Stimulated activated CD4-positive, alpha-beta T cell treated with anti-CD3 and anti-CD28 coated beads, Interleukin-12 subunit alpha, Interleukin-12 subunit beta, amount 100 ng/mL, for 24 hours (primary cell): Measurements from ENCODE around the gene C1orf210.

ENCODE experiments used
- DNase-seq, 2 experiments: peaks; one replicate each; pipeline ENCODE4 v3.0.0-alpha.2; 2020; ENCODE audit warnings: low read depth in 2 of 2

The C1orf210 gene

GRCh38 chr1:43312663-43313515 is 27.5 kb upstream of the C1orf210 start:
- no peak for DNase-seq

GRCh38 chr1:43312212-43312623 is 26.8 kb upstream of the C1orf210 start:
- no peak for DNase-seq

GRCh38 chr1:43311521-43311920 is 26.1 kb upstream of the C1orf210 start:
- DNase-seq, result no peak

DNA sequence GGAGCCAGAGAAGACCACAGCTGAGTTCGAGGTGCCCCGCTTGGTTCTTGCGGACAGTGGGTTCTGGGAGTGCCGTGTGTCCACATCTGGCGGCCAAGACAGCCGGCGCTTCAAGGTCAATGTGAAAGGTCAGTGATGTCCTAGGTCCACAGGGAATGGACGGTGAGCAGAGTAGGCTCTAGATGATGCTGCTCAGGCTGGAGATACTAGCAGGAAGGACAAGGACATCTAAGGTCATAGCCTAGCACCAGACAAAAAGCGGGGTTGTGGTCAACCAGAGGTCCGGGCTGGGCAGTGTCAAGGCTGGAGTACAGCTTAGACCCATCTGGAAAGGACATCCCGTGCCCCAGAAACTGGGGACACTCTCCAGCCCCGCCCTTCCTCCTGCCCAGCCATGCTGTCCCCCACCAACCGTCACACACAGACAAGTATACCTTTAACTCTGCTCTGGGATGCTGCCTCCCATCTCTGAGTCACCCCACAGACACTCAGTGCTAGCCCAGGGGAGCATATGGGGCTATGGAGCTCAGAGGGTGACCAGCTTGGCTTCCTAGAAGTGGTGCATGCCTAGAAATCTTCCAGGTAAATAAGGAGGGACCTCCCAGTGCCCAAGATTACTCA is 24.1 kb upstream of the C1orf210 start:
- DNase-seq, result no peak

- no peak for DNase-seq
Measured at GRCh38 chr1:43308635-43309404, 23.4 kb upstream of the C1orf210 start.

DNA sequence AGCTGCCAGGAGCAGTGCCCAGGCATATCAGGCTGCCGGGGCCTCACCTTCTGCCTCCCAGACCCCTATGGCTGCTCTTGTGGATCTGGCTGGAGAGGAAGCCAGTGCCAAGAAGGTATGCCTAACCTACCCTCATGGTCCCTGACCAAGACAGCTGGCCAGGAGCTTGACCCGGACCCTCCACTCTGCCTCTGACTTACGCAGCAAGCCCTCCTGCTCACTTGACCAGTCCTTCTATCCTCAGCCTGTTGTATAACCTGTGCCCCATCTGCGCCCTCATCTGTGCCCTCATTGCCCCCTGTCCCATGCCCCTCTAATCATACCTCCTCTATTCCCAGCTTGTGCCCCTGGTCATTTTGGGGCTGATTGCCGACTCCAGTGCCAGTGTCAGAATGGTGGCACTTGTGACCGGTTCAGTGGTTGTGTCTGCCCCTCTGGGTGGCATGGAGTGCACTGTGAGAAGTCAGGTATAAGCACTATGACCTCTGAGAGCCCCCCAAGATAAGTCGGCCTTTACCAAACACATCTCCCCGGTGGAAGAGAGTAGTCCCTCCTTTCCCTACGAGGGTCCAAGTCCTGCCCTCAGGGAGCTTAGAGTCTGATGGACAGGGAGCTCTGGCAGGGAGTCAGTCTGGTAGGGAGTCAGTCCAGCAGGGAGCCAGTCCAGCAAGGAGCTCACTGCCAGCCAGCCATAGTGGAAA is 22.2 kb upstream of the C1orf210 start:
- no peak for DNase-seq

DNA sequence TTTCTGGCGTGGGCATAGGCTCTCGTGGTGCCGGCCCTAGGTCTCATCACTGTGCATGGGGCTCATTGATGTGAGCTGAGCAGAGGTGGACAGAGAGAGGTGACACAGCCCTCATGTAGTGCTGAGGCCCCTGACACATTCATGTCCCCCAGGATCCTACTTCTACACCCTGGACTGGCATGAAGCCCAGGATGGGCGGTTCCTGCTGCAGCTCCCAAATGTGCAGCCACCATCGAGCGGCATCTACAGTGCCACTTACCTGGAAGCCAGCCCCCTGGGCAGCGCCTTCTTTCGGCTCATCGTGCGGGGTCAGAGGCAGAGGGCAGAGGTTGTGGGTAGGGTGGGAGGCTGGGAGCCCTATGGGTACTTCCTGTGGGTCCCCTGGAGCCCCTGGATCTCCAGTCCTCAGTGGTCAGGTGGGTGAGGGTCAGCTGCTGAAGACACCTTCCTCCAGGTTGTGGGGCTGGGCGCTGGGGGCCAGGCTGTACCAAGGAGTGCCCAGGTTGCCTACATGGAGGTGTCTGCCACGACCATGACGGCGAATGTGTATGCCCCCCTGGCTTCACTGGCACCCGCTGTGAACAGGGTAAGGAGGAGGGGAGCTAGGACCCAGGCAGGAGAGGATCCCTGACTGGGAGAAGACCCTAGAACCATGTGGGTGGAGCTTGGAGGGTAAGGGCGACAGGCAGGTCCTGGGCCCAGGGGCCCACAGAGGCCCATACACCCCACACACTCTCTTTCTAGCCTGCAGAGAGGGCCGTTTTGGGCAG is 21.5 kb upstream of the C1orf210 start:
- DNase-seq, result no peak

- DNase-seq, result no peak
Measured at GRCh38 chr1:43305926-43306687, 20.7 kb upstream of the C1orf210 start.

GRCh38 chr1:43305461-43305860 is 20.1 kb upstream of the C1orf210 start:
- no peak for DNase-seq

GRCh38 chr1:43304771-43305300 is 19.5 kb upstream of the C1orf210 start:
- no peak for DNase-seq

- DNase-seq, result no peak
Measured at GRCh38 chr1:43304314-43304681, 18.9 kb upstream of the C1orf210 start.

DNA sequence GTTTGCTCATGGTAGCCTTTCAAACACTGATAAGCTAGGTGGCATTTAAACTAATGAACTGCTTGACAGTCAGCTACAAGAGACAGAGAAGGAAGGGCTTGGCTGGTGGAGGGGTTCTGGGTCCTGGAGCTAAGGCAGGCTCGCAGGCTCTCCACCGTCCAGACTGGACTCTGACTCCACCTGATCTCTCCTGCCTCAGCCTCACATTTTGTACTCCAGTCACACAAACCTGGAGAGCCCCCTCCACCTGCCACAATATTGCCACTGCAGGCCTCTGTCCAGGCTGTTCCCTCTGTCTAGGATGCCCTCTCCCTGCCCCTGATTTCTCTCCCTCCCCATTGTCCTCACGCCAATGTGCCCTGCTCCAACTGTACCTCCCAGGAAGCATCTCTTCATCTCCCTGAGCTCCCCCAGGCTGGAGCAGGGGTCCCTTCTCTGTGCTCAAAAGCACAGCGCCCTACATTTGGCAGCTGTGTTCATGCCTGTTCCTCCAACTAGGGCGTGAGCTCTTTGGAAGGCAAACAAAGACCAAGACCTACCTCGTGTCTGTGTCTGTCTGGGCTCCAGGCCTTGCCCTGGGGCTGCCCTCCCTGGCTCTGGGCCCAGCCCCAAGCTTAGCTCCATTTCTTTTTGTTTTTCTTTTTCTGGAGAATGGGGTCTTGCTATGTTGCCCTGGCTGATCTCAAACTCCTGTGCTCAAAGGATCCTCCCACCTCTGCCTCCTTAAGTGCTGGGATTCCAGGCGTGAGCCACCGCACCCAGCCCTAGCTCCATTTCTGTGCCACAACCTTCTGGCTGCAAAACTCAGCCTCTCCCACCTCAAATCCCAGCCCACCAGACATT is 18.3 kb upstream of the C1orf210 start:
- DNase-seq, result no peak

GRCh38 chr1:43302721-43303470 is 17.5 kb upstream of the C1orf210 start:
- no peak for DNase-seq

GRCh38 chr1:43302201-43302600 is 16.8 kb upstream of the C1orf210 start:
- no peak for DNase-seq

DNA sequence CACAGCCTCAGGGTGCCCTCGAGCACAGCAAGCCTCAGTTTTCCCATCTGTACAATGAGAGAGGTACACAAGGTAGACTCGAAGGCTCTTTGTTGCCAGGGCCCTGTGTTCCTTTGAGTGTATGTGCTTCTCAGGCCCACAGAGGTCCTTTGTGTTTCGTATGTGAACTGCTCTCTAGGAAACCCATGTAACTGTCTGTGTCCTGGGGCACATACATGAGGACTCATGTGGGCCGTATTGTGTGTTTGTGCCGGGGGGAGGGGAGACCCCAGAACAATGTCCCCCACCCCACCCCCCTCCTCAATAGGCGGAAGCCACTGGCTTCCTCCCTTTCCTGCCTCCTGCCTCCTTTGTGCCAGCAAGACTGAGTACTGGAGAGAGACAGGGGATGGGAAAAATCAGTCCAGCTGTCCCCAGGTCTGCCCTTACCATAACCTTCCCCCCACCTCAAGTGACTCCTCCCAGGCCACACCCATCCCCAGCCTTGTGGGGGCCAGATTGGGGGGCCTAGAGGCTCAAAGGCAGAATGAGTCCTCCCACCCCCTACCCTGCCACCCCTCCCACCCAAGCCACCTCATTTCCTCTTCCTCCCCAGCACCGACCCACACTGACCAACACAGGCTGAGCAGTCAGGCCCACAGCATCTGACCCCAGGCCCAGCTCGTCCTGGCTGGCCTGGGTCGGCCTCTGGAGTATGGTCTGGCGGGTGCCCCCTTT is 15.2 kb upstream of the C1orf210 start, which contains the start of gene TIE1:
Gene TIE1 (plus strand): TSS at position 605 of the 717 bp plus-strand sequence. CDS start 90 bp downstream, at position 695.
- DNase-seq, result no peak

DNA sequence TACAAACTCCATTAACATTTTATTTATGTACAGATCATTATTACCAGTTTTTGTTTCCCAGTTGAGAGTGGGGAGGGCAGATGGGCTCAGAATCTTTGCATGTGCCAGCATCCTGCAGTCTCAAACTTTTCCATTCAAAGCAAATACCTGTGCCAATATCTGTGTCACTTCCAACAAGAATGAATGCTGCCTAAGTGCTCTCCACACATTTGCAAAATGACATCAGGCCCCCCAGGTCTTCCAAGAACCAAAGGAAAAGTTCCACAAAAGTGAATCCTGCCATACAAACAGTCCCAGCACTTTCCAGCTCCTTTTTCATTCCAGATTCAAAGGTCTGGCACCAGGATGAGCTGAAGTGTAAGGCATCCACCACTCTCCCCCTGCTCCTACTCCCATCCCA is 13.7 kb upstream of the C1orf210 start:
- no peak for DNase-seq

DNA sequence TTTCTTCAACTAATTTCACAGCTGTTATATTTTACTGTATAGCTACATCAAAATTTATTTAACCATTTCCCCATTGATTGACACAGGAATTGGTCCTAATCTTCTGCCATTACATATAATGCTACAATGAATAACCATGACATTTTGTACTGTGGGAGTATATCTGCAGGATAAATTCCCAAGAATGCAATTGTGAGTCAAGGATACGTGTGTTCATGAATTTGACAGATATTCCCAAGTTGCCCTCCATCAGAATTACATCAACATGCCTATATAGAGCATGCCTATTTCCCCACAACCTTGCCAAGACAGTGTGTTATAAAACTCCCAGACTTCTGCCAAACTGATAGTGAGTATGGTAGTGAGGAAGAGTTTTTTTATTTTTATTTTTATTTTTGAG is 12.7 kb upstream of the C1orf210 start:
- no peak for DNase-seq

DNA sequence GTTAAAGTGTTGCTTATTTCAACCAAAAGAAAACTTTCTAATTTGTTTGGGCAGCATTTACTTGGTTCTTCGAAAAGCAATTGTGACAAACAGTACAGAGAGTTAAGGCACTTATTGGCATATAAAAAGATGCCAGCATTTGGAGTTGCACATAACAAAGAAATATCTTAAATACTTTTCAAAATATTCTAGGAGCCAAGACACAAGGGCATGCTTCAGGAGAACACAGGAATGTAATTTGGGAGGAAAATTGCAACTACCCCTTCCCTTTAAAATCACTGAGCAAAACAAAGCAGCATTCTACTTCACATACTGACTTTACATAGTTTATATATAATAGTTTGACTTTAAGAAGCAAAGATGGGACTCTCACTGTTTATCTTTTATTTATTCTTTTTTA is 10.8 kb upstream of the C1orf210 start:
- no peak for DNase-seq
